ENCODE measurements around the gene IL22RA2.

The IL22RA2 gene

DNA sequence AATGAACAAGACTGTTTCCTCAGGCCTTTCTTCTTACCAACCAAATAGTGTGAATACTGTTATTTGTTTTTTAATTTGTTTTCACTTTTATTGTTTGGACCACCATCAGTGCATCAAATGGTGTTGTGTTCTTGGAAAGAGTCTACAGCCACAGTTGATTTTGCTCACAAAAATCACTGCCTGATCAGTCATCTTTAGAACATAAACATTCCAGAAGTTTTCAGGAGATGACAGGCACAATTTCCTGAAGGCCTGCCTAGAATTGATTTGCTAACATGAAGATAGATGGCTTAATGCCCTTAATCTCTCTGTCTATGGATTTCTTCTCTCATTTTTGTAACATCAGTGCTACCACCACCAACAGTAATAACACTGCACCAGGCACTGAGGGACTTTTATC, 13.5 kb downstream of the IL22RA2 start:
- Histone ChIP-seq H3K9me3 (ENCODE audit: low read depth, low read length) (no peaks in the 10 kb centered on the region), H3K36me3 (ENCODE audit: insufficient read depth, low read length) (no peaks in the 10 kb centered on the region), H3K27ac (no peak overlapping the region), H3K9ac (ENCODE audit: insufficient read length) (no peak overlapping the region), H3K4me3 (no peak overlapping the region)
- DNase-seq (ENCODE audit: low read depth, low spot score): no peak
- TF ChIP-seq POLR2AphosphoS5 (IDR thresholded peaks at IDR 0.05; ENCODE audit: borderline replicate concordance, low read depth, low read length) (no peak), FOXP2 (optimal IDR thresholded peaks at IDR 0.05; ENCODE audit: control extremely low read depth, extremely low read length, insufficient read depth) (no peak), EZH2 (IDR thresholded peaks at IDR 0.05) (no peak)

- DNase-seq (ENCODE audit: low read depth, low spot score): peak; percentile 39
- no peak overlapping the region for H3K27ac ChIP-seq
Observed at GRCh38 chr6:137157601-137158000, 15.8 kb downstream of the IL22RA2 start.

DNA sequence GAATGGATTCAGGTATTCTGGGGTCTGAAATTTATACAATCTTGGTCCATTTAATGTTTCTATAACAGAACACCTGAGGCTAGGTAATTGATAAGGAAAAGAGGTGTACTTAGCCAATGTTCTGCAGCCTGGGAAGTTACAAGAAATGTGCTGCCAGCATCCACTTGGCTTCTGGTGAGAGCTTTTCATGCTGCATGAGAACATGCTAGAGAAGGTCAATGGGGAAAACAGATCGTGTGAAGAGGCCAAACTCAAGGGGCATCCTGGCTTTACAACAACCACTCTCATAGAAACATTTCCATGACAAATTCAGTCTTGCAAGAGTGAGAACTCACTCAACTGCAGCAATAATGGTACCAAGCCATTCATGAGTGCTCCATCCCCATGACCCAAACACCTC, 16.8 kb downstream of the IL22RA2 start:
- no peak for DNase-seq (ENCODE audit: low read depth, low spot score)
- no peaks in the 10 kb centered on the region for H3K9me3 ChIP-seq (ENCODE audit: low read depth, low read length)
- H3K9ac ChIP-seq (ENCODE audit: insufficient read length): no peak overlapping the region
- TF ChIP-seq EZH2 (IDR thresholded peaks at IDR 0.05): no peak
- no peak for TF ChIP-seq FOXP2 (optimal IDR thresholded peaks at IDR 0.05; ENCODE audit: control extremely low read depth, extremely low read length, insufficient read depth)
- TF ChIP-seq POLR2AphosphoS5 (IDR thresholded peaks at IDR 0.05; ENCODE audit: borderline replicate concordance, low read depth, low read length): no peak
- H3K36me3 ChIP-seq (ENCODE audit: insufficient read depth, low read length): no peaks in the 10 kb centered on the region
- H3K4me3 ChIP-seq: no peak overlapping the region
- H3K27ac ChIP-seq: no peak overlapping the region

More at GRCh38 chr6:137157601-137158000, 15.8 kb downstream of the IL22RA2 start:
- H3K36me3 ChIP-seq (ENCODE audit: insufficient read depth, low read length): no peaks in the 10 kb centered on the region
- no peak overlapping the region for H3K9ac ChIP-seq (ENCODE audit: insufficient read length)
- TF ChIP-seq POLR2AphosphoS5 (IDR thresholded peaks at IDR 0.05; ENCODE audit: borderline replicate concordance, low read depth, low read length): no peak
- no peak for TF ChIP-seq FOXP2 (optimal IDR thresholded peaks at IDR 0.05; ENCODE audit: control extremely low read depth, extremely low read length, insufficient read depth)
- no peak for TF ChIP-seq EZH2 (IDR thresholded peaks at IDR 0.05)
- H3K4me3 ChIP-seq: no peak overlapping the region
- H3K9me3 ChIP-seq (ENCODE audit: low read depth, low read length): no peaks in the 10 kb centered on the region

GRCh38 chr6:137155830-137156229, 17.6 kb downstream of the IL22RA2 start:
- no peak overlapping the region for H3K9ac ChIP-seq (ENCODE audit: insufficient read length)
- H3K36me3 ChIP-seq (ENCODE audit: insufficient read depth, low read length): no peaks in the 10 kb centered on the region
- H3K4me3 ChIP-seq: no peak overlapping the region
- DNase-seq (ENCODE audit: low read depth, low spot score): no peak
- TF ChIP-seq FOXP2 (optimal IDR thresholded peaks at IDR 0.05; ENCODE audit: control extremely low read depth, extremely low read length, insufficient read depth) (no peak), POLR2AphosphoS5 (IDR thresholded peaks at IDR 0.05; ENCODE audit: borderline replicate concordance, low read depth, low read length) (no peak), EZH2 (IDR thresholded peaks at IDR 0.05) (no peak)
- H3K27ac ChIP-seq: no peak overlapping the region
- 0 out of 2 replicates have a peak, but pooled peaks cover 2% of the 10 kb centered on the region for H3K9me3 ChIP-seq (ENCODE audit: low read depth, low read length)

- Histone ChIP-seq H3K4me3 (no peak overlapping the region), H3K36me3 (ENCODE audit: insufficient read depth, low read length) (no peaks in the 10 kb centered on the region), H3K9me3 (ENCODE audit: low read depth, low read length) (0 out of 2 replicates have a peak, but pooled peaks cover 2% of the 10 kb centered on the region), H3K9ac (ENCODE audit: insufficient read length) (no peak overlapping the region), H3K27ac (no peak overlapping the region)
- DNase-seq (ENCODE audit: low read depth, low spot score): no peak
- TF ChIP-seq POLR2AphosphoS5 (IDR thresholded peaks at IDR 0.05; ENCODE audit: borderline replicate concordance, low read depth, low read length) (no peak), EZH2 (IDR thresholded peaks at IDR 0.05) (no peak), FOXP2 (optimal IDR thresholded peaks at IDR 0.05; ENCODE audit: control extremely low read depth, extremely low read length, insufficient read depth) (no peak)
Observed at GRCh38 chr6:137150072-137150471, 23.4 kb downstream of the IL22RA2 start.

DNA sequence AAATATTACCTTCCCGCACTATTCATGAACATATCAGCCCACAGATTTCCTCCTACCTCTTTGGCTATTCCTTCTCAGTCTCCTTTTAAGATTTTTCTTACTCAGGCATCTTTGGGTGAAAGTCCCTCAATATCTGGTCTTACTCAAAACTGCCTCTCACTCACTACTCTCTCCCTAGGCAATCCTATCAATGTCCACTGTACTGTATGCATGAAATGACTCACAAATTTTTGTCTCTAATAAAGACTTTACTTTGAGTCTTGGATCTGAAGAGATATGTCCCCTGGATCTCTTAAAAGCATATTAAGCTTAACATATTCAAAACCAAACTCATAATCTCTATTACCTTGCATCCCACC, 24.4 kb downstream of the IL22RA2 start:
- Histone ChIP-seq H3K9ac (ENCODE audit: insufficient read length) (no peak overlapping the region), H3K9me3 (ENCODE audit: low read depth, low read length) (0 out of 2 replicates have a peak, but pooled peaks cover 2% of the 10 kb centered on the region), H3K27ac (no peak overlapping the region), H3K36me3 (ENCODE audit: insufficient read depth, low read length) (no peaks in the 10 kb centered on the region), H3K4me3 (no peak overlapping the region)
- no peak for DNase-seq (ENCODE audit: low read depth, low spot score)
- TF ChIP-seq POLR2AphosphoS5 (IDR thresholded peaks at IDR 0.05; ENCODE audit: borderline replicate concordance, low read depth, low read length) (no peak), FOXP2 (optimal IDR thresholded peaks at IDR 0.05; ENCODE audit: control extremely low read depth, extremely low read length, insufficient read depth) (no peak), EZH2 (IDR thresholded peaks at IDR 0.05) (no peak)

- Histone ChIP-seq H3K4me3 (no peak overlapping the region), H3K27ac (no peak overlapping the region), H3K9me3 (ENCODE audit: low read depth, low read length) (0 out of 2 replicates have a peak, but pooled peaks cover 2% of the 10 kb centered on the region), H3K36me3 (ENCODE audit: insufficient read depth, low read length) (no peaks in the 10 kb centered on the region), H3K9ac (ENCODE audit: insufficient read length) (no peak overlapping the region)
- DNase-seq (ENCODE audit: low read depth, low spot score): no peak
- TF ChIP-seq FOXP2 (optimal IDR thresholded peaks at IDR 0.05; ENCODE audit: control extremely low read depth, extremely low read length, insufficient read depth): no peak
Observed at GRCh38 chr6:137148306-137149034, 25.0 kb downstream of the IL22RA2 start.

DNA sequence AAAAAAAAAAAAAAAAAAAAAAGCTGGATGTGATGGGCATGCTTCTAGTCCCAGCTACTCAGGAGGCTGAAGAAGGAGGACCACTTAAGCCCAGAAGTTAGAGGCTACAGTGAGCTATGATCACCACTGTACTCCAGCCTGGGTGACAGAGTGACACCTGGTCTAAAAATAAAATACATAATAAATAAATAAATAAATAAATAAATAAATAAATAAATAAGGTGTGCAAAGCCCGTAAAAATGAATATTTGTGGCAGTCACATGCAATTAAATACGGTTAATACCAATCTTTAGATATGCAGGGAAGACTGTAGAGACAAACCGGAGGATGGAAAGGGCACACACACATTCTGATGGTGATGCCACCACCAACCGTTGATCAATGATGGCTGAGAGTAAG, 26.2 kb downstream of the IL22RA2 start:
- H3K36me3 ChIP-seq (ENCODE audit: insufficient read depth, low read length): no peaks in the 10 kb centered on the region
- no peak for TF ChIP-seq FOXP2 (optimal IDR thresholded peaks at IDR 0.05; ENCODE audit: control extremely low read depth, extremely low read length, insufficient read depth)
- no peak for TF ChIP-seq POLR2AphosphoS5 (IDR thresholded peaks at IDR 0.05; ENCODE audit: borderline replicate concordance, low read depth, low read length)
- no peak for TF ChIP-seq EZH2 (IDR thresholded peaks at IDR 0.05)
- 0 out of 2 replicates have a peak, but pooled peaks cover 2% of the 10 kb centered on the region for H3K9me3 ChIP-seq (ENCODE audit: low read depth, low read length)
- DNase-seq (ENCODE audit: low read depth, low spot score): no peak
- no peak overlapping the region for H3K27ac ChIP-seq
- no peak overlapping the region for H3K9ac ChIP-seq (ENCODE audit: insufficient read length)
- H3K4me3 ChIP-seq: no peak overlapping the region

DNA sequence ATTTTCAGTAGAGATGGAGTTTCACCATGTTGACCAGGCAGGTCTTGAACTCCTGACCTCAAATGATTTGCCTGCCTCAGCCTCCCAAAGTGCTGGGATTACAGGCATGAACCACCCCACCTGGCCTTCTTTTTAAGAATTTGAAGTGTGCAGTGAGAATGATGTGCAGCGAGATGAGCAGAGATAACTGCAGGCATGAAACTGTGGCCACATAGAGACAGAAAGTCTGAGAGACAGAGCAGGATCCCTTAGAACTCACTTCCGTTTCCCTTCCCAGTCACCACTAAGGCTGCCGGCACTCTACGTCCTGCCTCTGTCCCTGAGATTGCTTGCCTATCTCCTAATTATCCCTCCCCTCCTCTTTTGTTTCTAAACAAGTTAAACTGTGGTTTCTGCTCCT, 27.2 kb downstream of the IL22RA2 start:
- H3K9ac ChIP-seq (ENCODE audit: insufficient read length): no peak overlapping the region
- no peak for DNase-seq (ENCODE audit: low read depth, low spot score)
- no peak overlapping the region for H3K4me3 ChIP-seq
- no peaks in the 10 kb centered on the region for H3K36me3 ChIP-seq (ENCODE audit: insufficient read depth, low read length)
- H3K9me3 ChIP-seq (ENCODE audit: low read depth, low read length): 0 out of 2 replicates have a peak, but pooled peaks cover 2% of the 10 kb centered on the region
- no peak for TF ChIP-seq EZH2 (IDR thresholded peaks at IDR 0.05)
- TF ChIP-seq FOXP2 (optimal IDR thresholded peaks at IDR 0.05; ENCODE audit: control extremely low read depth, extremely low read length, insufficient read depth): no peak
- no peak for TF ChIP-seq POLR2AphosphoS5 (IDR thresholded peaks at IDR 0.05; ENCODE audit: borderline replicate concordance, low read depth, low read length)
- H3K27ac ChIP-seq: no peak overlapping the region

Measured in SK-N-MC (cell line).